ENCODE measurements around the gene SLFN11.
"Not testable (repeated sequence)": the region's sequence is repeated elsewhere in the genome, so short reads cannot be mapped to it uniquely, and the experiment has no call there.

The SLFN11 gene

DNA sequence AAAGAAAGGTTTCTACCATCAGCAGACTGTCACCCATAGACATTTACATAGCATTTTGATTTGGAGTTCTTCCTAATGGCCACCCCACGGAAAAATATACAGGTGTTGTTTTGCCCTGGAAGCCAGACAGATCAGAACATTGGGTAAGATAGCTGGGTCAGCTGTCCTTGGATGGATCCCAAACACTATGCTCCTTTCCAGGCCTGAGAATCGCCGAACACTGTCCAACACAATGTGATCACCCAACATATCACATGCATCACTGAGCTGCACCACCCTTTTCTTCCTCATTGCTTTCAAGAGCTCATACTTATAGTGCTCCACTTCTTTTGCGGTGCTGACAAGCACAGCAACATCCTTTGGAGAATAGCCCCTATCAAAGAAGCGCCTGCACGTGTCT lies 21.1 kb downstream of the SLFN11 start:
- no peak for DNase-seq (ENCODE audit: low spot score)

DNA sequence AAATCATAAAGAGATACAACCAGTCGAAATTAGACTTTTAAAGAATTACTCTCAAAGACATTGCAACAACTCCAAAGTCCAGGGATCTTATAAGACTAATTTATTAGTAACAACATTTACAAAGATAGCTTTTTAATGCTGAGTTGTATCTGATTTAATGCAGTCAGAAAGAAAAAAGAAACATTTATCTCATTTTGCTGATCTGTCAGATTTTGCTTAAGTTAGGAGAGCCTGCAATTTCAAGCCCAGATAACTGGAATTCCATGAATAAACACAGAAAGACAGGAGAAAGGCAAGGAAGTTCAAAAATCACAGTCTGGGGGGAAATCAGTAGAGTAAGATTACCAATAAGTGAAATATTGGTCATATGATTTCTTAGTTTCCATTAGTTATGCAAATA lies 22.9 kb downstream of the SLFN11 start:
- no peak for DNase-seq (ENCODE audit: low spot score)

DNA sequence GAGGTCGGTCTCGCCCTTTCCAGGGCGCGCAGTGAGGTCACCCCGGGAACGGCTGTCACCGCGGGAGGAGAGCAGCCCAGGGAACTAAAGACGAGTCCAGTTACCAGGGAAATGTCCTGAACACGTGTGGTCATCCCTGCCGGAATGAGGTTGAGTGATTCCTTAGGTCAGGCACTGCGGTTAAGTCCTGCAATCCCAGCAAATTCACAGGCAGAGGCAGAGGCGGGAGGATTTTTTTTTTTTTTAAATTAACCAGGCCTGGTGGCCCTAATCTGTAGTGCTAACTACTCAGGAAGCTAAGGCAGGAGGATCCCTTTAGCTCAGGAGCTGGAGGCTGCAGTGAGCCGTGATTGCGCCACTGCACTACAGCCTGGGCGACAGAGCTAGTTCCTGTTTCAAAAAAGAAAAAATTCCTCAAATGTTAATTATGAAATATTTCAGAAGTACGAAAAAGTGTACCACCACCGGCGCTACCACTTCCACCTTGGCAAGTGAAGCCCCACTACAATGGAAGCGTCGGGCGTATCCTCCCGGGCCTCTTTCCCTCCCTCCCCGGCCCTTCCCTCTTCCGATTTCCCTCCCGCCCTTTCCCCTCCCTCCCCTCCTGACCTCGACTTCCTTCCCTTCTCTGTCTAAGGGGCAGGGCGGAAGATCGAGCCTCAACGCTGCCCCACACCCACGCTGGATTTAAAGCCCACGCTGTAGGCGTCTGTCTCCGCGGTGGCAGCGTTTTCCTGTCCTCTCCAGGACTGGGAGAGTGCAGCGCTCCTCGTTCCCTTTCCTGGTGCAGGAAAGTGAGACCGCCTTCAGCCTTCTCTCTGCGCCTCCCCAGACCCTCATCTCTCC lies 27.3 kb downstream of the SLFN11 start:
- peak; percentile 27 for DNase-seq (ENCODE audit: low spot score)

DNA sequence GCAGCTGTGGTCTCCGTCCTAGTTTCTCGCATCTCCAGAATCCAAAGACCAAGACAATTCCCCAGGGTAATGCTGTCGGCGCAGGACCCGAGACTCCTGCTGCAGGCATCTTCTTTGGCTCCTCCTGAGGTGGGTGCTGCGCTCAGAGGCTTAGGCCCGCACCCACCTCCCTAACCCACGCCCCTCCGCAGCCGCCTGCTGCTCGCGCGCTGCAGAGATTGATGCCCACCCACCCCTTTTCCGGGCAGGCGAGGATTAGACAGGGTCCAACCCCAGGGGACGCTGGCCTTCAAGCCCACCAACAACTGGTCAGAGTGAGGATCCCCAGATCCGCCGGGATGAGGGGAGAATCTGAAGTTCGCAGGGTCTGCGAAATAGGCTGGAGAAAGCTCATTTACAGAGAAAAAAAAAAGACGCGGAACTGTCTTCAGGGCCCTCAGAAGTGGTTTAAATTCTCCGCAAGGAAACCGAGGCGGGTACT lies 27.9 kb downstream of the SLFN11 start:
- no peak for DNase-seq (ENCODE audit: low spot score)

DNA sequence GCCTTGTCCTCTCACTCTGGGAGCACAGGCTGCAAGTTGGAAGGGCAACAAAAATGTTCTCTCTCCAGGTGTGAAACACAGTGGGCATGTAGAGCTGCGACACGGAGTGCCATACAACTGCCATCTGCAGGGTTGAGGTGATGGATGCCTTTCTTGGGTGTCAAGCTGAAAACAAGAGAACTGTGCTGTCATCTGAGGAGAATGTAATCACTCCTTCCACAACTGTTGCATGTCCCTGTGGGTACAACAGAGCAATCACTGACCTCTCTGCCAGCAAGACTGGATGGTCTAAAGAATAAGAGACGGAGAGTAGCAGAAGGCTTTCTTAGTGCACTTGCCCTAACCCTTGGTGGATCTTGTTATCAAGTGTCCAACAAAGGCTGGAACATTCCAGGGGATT lies 29.2 kb downstream of the SLFN11 start:
- DNase-seq (ENCODE audit: low spot score) = no peak

DNA sequence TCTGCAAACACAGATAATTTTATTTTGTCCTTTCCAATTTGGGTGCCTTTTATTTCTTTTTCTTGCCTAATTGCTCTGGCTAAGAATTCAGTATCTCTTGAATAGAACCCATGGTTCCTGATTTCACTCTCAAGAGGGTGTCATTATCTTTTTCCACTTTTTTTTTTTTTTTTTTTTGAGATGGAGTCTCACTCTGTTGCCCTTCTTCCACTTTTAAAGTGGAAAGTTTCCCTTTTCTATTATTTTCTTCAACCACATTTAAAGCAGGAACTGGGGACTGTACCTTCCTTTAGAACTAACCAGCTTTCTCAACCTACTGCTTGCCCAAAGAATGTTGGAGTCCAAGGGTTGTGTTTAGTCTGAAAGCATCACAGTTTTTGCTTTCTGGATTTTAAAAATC lies 31.1 kb downstream of the SLFN11 start:
- no peak for DNase-seq (ENCODE audit: low spot score)

DNA sequence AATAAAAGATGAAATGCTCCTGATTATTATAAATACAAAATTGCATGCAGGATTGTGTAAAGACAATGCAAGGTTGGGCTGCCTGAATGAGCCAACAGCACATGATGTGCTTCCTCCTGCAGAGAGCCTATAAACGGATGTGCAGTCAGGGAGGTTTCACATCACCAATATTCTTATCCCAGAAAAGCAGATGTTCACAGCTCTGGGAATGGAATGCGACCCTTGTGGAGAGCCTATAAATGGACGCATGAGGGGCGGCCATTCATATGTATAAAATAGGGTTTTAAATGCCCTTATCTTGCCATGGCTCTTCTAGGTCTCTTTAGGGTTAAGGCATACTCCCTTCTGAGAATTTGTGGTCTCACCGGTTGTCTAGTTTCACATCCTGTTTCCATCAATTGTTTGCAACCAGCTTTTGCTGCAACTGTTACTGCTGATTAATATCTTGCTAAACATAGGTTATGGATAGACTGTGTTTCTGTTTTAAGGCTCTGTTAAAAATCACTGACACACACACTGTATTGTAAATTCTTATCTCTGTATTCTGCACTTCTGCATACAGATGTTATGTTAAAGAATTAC lies 31.9 kb downstream of the SLFN11 start:
- DNase-seq (ENCODE audit: low spot score) = peak; percentile 66

DNA sequence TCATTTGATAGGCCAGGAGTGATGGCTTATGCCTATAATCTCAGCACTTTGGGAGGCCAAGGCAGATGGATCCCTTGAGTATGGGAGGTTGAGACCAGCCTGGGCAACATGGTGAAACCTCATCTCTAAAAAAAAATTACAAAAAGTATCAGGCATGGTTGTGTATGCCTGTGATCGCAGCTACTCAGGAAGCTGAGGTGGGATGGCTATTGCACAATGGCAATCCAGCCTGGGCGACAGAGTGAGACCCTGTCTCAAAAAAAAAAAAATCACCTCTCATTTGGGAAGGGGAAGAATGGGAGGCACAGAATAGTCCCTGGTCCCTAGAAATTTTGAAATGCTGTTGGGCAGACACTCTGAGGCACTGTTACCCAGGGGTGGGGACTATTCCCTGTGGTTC lies 35.2 kb downstream of the SLFN11 start:
- no peak for DNase-seq (ENCODE audit: low spot score)

DNA sequence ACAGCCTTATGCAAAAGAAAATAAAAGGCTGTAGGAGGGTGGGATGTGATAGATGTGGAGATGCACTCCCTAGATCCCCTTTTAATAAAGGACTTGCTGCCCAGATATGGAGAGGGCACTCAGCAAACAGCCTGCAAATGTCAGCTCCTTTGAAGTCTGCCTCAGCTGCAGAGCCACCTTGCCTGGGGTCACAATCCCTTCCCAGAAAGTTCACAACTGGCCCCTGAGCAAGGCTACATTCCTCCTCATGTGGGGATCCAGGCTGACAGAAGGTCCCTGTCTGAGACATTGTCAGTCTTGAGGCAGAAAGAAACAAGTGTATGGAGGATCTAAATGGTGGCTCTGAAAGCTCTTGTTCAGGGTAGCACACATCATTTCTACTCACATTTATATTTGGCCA lies 36.1 kb downstream of the SLFN11 start:
- no peak for DNase-seq (ENCODE audit: low spot score)

DNA sequence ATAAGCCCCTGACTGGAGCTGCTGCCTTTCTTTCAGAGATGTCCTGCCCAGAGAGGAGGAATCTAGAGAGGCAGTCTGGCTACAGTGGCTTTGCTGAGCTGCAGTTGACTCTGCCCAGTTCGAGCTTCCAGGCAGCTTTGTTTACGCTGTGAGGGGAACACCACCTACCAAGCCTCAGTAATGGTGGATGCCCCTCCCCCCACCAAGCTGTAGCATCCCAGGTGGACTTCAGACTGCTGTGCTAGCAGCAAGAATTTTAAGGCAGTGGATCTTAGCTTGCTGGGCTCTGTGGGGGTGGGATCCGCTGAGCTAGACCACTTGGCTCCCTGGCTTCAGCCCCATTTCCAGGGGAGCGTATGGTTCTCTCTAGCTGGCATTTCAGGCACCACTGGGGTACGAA lies 39.8 kb downstream of the SLFN11 start:
- not testable (repeated sequence) for DNase-seq (ENCODE audit: low spot score)

DNA sequence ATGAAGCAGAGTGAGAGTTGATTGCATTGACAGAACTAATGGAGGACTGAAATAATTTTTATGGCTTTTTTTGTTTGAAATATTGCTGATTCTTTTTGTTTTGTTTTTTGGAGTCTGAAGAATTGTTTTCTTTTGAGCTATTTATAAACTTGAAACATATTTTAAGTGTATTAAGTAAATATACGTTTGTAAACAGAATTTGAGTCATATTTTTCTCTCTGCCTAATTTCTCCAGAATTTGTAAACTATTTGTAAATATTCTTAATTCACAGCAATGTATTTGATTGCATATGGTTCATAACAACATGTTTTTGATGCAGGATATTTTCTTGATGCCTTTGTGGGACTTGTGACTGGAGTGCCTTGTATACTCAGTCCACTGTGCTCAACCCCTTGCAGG lies 50.7 kb downstream of the SLFN11 start:
- DNase-seq (ENCODE audit: low spot score) = no peak

DNA sequence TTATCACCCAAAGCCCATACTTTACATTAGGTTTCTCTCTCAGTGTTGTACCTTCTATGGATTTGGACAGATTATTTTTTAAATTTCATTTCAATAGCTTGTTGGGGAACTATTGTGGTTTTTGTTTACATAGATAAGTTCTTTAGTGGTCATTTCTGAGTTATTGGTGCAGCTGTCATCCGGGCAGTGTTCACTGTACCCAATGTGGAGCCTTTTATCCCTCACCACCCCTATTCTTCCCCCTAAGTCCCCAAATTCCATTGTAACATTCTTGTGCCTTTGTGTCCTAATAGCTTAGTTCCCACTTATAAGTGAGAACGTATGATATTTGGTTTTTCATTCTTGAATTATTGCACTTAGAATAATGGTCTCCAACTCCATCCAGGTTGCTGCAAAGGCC lies 57.5 kb downstream of the SLFN11 start:
- DNase-seq (ENCODE audit: low spot score) = no peak

DNA sequence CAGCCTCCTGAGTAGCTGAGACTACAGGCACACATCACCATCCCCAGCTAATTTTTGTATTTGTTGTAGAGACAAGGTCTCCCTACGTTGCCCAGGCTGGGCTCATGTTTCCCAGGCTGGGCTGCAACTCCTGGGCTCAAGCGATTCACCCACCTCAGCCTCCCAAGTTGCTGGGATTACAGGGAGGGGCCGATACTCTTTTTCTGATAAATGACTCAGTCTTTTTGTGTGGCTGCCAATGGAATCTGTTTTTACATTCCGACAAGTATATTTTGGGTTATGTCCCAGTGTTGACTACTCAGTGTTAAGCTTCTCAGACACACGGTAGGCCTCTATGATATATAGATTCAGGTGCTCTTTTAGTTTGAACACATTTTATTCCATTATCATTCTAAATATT lies 58.1 kb downstream of the SLFN11 start:
- no peak for DNase-seq (ENCODE audit: low spot score)

DNA sequence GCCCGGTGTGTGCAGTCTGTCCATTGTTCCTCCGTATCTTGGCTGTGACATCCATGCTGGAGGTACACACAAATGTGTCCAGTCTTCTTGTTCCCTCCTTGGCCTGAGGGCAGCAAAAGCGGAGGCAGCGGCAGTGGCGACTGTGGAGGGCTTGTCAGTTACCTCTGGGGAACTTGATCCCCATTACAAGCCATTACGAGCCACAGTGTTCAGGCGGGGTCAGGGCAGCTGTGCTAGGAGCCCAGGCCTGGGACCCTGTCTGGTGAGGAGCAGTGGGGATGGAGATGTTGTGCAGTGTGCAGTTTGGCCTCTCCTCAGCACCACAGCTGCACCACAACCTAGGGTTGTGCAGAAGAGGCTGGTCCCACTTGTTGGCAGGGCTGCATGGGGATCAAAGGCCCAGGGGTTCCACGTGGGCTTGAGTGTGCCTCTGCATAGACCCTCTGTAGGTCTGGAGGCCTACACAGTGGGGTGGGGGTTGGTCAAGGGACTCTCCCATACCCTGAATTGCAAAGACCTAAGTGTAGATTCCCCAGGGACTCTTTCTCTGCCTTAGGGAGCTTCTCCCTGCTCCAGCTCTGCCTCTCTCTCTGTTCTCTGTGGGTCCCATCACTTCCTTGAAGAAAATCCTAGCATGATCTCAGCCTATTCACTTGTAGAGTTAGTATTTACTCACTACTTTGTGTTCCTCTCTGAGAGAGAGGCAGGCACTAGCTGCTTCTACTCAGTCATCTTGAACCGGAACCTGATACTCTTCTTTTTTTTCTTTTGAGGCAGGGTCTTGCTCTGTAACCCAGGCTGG lies 58.8 kb downstream of the SLFN11 start:
- no peak for DNase-seq (ENCODE audit: low spot score)

DNA sequence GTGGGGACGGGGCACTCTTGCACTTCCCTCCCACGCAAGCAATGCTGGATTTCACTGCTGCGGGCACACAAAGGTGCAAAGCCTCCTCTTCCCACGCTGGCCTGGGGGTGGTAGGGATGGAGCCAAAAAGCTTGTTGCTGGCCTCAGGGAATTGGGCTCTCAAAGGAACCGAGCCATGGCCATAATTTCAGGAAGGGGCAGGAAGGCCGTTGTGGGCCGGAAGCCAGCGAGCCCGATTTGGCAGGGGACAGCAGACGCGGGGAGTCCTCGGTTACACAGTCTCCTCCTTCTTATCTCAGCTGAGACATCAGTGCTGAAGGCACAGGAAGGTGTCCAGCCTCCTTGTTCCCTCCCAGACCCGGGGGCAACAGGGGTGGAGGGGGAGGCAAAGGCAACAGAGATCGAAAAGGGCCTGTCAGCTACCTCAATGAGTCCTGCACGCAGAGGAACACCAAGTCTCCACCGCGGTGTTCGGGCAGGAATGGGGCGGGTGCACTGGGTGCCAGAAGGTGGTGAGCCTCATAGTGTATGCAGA lies 59.5 kb downstream of the SLFN11 start:
- no peak for DNase-seq (ENCODE audit: low spot score)

DNA sequence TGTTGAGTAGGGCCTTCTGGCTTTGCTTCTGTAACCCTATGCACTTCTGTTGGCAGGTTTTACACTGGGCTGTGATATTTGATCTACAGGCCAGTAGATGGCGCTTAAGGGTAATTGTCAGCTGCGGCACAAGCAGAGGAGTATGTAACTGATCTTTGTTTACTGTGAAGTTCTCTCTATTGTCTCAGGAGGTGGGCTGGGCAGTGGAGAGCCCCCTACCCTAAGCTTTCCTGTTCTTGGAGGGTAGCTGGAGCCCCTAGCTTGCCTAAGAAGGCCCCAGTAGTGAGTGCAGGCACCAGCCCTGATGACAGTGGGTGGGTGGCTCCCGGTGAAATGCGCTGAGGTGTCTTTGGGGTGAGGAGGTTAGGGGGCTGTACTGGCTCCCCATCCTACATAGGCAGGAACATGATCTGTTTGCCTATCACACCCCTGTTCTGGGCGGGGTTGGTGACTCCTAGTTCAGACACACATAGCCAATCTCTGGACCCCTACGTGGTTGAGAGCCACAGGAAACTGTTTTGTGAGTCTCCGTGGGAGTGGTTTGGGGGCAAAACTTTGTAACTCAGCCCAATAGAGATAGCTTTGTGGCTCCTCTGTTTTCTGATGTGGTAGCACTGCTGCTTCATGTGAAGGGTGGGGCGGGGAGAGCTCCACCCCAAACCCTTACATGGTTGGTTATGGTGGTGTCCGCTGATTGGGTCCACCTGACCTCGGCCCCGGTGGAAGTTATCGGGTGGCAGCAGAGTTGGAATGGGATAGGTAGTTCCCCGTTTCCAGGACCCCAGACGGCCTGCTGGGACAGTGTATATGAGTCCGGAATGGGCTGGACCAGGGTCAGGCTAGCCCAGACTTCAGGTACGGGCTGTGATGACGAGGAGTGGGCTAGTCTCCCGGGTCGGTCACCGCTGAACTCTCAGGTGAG lies 60.4 kb downstream of the SLFN11 start:
- peak; percentile 92 for DNase-seq (ENCODE audit: low spot score)

DNA sequence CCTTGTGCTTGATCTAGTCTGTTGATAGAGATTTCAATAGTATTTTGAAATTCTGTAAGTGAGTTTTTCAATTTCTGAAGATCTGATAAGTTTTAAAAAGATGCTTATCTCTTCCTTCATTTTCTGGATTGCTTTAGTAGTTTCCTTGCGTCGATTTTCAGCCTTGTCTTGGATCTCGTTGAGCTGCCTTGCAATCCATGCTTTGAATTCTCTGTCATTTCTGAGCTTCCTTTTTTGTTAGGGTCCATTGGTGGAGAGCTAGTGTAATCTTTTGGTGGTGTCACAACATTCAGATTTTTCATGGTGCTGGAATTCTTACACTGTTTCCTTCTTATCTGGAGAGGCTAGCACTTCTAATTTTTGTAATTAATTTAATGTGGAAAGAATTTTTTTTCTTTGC lies 61.1 kb downstream of the SLFN11 start:
- DNase-seq (ENCODE audit: low spot score) = no peak

DNA sequence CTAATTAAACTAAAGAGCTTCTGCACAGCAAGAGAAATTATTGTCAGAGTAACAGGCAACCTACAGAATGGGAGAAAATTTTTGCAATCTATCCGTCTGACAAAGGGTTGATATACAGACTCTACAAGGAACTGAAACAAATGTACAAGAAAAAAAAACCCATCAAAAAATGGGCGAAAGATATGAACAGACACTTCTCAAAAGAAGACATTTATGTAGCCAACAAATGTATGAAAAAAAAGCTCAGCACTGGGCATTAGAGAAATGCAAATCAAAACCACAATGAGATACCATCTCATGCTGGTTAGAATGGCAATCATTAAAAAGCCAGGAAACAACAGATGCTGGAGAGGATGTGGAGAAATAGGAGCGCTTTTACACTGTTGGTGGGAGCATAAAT lies 64.1 kb downstream of the SLFN11 start:
- not testable (repeated sequence) for DNase-seq (ENCODE audit: low spot score)
